IMR-90 (cell line): ENCODE data around the gene ACKR2.

Experiments
- SMC3 ChIP-seq: fragments of 150-350 bp; IDR thresholded peaks from 2 replicates; pipeline ENCODE4 v1.6.1; 2016; ENCODE audit warnings: low read depth, mild to moderate bottlenecking, antibody characterized with exemption, low read length, moderate library complexity
- TF ChIP-seq, protein P1 (sequence below): conservative IDR thresholded peaks from 2 replicates; pipeline ENCODE4 v1.5.1; 2012; ENCODE audit warnings: mild to moderate bottlenecking, low read depth, low read length, improper control_type of control experiment

DNA sequence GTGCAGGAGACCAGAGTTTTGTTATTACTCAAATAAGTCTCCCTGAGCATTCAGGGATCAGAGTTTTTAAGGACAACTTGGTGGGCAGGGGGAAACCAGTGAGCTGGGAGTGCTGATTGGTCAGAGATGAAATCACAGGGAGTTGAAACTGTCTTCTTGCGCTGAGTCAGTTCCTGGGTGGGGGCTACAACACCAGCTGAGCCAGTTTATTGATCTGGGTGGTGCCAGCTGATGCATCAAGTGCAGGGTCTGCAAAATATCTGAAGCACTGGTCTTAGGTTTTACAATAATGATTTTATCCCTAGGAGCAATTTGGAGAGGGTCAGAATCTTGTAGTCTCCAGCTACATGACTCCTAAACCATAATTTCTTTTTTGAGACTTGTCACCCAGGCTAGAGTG, 82.9 kb downstream of the ACKR2 start:
- TF ChIP-seq SMC3: no peak
- TF ChIP-seq, protein P1, sequence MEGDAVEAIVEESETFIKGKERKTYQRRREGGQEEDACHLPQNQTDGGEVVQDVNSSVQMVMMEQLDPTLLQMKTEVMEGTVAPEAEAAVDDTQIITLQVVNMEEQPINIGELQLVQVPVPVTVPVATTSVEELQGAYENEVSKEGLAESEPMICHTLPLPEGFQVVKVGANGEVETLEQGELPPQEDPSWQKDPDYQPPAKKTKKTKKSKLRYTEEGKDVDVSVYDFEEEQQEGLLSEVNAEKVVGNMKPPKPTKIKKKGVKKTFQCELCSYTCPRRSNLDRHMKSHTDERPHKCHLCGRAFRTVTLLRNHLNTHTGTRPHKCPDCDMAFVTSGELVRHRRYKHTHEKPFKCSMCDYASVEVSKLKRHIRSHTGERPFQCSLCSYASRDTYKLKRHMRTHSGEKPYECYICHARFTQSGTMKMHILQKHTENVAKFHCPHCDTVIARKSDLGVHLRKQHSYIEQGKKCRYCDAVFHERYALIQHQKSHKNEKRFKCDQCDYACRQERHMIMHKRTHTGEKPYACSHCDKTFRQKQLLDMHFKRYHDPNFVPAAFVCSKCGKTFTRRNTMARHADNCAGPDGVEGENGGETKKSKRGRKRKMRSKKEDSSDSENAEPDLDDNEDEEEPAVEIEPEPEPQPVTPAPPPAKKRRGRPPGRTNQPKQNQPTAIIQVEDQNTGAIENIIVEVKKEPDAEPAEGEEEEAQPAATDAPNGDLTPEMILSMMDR: no peak
